Measurements from ENCODE around the gene RPS6KL1.

RPS6KL1 gene

DNA sequence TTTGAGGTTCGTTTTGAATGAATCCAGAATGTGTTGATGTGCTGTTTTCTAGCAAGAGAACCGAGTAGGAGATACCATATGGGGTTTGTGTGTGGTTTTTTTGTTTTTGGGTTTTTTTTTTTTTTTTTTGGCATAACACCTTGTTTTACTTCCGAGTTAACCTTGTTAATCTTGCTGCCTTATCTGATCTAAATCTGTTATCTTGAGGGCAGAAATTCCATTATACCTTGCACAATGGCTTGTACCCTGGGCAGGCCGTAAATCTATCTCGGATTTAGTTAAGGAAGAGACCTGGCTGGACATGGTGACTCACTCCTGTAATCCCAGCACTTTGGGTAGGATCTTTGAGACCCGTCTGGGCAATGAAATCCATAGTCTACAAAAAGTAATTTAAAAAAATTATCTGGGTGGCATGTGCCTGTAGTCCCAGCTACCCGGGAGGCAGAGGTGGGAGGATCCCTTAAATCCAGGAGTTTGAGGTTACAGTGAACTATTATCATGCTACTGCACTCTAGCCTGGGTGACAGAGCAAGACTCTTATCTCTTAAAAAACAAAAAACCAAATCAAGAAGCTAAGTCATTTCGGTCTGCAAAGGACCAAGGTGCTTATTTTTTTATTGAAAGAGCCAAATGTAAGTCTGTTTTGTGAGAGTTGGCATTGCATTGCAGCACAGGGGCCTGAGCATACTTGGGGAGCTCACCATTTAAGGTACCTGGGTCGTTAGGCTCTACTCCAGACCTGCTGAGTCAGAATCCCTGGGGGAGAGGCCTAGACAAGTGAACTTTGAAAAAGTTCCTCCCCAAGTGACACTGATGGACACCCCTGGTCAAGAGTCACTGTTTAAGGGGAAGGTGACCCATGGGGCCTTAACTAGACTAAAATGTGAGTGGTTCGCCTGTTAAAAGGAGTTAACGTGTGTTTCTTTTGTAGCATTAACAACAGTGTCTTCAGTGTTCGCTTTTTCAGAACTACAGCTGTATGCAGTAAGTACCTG, 34.6 kb downstream of the RPS6KL1 start:
- H3K4me1 Mint-ChIP-seq = peaks cover 20% of the 10 kb centered on the region
- TF ChIP-seq, protein P1, sequence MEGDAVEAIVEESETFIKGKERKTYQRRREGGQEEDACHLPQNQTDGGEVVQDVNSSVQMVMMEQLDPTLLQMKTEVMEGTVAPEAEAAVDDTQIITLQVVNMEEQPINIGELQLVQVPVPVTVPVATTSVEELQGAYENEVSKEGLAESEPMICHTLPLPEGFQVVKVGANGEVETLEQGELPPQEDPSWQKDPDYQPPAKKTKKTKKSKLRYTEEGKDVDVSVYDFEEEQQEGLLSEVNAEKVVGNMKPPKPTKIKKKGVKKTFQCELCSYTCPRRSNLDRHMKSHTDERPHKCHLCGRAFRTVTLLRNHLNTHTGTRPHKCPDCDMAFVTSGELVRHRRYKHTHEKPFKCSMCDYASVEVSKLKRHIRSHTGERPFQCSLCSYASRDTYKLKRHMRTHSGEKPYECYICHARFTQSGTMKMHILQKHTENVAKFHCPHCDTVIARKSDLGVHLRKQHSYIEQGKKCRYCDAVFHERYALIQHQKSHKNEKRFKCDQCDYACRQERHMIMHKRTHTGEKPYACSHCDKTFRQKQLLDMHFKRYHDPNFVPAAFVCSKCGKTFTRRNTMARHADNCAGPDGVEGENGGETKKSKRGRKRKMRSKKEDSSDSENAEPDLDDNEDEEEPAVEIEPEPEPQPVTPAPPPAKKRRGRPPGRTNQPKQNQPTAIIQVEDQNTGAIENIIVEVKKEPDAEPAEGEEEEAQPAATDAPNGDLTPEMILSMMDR (IDR thresholded peaks at IDR 0.05; ENCODE audit: unreplicated experiment in 3 of 3) = no peak
- H3K36me3 Mint-ChIP-seq (ENCODE audit: low read depth) = peaks cover 49% of the 10 kb centered on the region
- H3K27ac Mint-ChIP-seq = peak overlapping the region in 1 of 3 experiments; percentile 16
- no peaks in the 10 kb centered on the region for H3K9me3 Mint-ChIP-seq
- no peaks in the 10 kb centered on the region for H3K27me3 Mint-ChIP-seq (ENCODE audit: low read depth)
- no peak overlapping the region for H3K4me3 Mint-ChIP-seq

DNA sequence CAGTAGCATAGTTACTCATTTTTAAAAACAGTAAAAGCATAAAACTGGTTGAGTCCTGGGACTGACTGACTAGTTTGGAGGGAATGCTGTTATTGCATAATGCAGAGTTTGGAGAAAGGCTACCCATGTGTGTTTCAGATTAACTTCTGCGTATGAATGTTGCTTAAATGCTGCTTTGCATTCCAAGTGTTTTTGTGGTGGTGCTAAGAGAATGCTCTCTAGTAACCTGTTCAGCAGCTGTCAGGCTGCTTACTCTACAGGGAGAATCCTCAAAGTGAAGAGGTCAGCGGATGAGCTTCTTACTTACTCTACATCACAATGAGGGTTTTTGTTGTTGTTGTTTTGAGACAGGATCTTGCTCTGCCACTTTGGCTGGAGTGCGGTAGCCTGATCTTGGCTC, 37.1 kb downstream of the RPS6KL1 start:
- Mint-ChIP-seq H3K27me3 (ENCODE audit: low read depth) (no peaks in the 10 kb centered on the region), H3K36me3 (ENCODE audit: low read depth) (peaks cover 28% of the 10 kb centered on the region), H3K4me3 (peak overlapping the region in 1 of 3 experiments; percentile 68), H3K27ac (no peak overlapping the region), H3K9me3 (no peaks in the 10 kb centered on the region), H3K4me1 (peaks cover 38% of the 10 kb centered on the region)
- TF ChIP-seq, protein P1 (IDR thresholded peaks at IDR 0.05; ENCODE audit: unreplicated experiment in 3 of 3) = no peak

DNA sequence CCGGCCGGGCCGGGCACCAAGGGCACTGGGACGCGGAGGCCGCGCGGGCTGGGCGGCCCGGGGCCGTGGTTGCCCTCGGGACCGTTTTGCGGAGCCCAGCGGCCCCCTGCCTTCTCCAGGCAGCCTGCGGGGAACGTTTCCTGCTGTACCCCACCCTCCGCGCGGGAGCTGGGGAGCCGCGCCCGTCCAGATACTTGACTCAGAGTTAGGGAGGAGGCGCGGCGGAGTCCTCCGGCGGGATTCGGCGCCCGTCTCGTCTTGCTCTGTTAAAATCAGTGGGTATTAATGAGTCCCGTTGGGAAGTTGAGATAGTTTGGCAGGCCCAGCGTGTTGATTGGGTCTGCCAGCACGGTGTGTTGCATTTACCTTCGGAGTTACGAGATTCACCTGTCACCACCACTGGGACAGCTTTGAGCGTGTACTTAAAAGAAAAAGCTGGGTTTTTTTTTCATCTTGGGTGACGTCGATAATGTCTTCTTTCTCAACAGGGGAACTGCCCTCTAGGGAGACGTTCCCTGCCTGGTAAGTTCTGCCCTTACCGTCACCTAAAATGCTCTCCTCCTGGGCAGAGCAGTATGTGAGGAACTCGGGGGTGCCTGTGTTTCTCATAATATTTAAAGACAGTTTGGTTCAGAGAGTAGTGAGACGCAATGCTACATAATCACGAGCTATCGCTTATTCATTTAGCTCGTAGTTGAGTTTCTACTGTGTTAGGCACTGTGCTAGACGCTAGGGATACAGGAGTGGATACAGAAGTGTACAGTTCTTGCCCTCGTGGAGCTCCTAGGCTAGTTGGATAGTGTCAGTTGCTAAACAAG, 40.7 kb downstream of the RPS6KL1 start:
- peak overlapping the region; percentile 85 to 97 (median 97) for H3K27ac Mint-ChIP-seq
- no peaks in the 10 kb centered on the region for H3K9me3 Mint-ChIP-seq
- no peaks in the 10 kb centered on the region for H3K27me3 Mint-ChIP-seq (ENCODE audit: low read depth)
- H3K4me3 Mint-ChIP-seq = peak overlapping the region; percentile 95 to 100 (median 100)
- TF ChIP-seq, protein P1 (IDR thresholded peaks at IDR 0.05; ENCODE audit: unreplicated experiment in 3 of 3) = no peak
- peaks cover 49% of the 10 kb centered on the region for H3K4me1 Mint-ChIP-seq
- peaks cover 9% of the 10 kb centered on the region for H3K36me3 Mint-ChIP-seq (ENCODE audit: low read depth)

DNA sequence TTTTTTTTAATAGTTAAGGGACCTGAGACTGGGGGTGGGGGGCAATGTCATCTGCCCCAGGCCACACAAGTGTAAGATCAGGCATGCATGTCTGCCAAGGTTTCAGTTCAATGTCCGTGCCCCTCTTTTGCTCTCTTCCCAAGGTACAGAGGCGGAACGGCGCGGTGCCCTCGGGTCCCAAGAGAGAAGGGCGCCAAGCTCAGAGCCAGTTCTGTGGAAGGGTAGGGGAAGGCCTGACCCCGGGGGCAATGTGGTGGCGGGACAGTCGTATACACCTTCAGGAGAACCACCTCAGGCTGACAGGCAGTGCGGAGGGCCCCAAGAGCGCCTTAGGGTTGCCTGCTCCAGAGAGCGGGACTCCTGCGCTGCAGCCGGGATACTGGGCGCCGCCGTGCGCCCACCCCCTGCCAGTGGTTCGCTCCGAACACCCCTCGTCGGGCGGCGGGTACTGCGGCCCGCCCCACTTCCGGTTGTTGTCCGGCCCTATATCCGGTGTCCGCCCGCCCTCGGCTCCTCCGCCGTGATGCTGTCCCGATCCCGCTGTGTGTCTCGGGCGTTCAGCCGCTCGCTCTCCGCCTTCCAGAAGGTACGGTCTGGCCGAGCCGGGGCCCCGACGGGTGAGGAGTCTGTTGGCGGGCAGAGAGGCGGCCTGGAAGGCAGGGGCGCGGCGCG, 41.5 kb downstream of the RPS6KL1 start, which contains the start of gene DLST:
DLST (plus strand) TSS at position 486 of the 672 bp plus-strand sequence; CDS start at position 524, 38 bp downstream.
- H3K4me1 Mint-ChIP-seq = peaks cover 49% of the 10 kb centered on the region
- peak within 1 kb of the TSS; percentile 95 to 100 (median 100) for H3K4me3 Mint-ChIP-seq
- TF ChIP-seq, protein P1 (IDR thresholded peaks at IDR 0.05; ENCODE audit: unreplicated experiment in 3 of 3) = no peak
- H3K27ac Mint-ChIP-seq = peak within 1 kb of the TSS; percentile 85 to 97 (median 97)
- H3K36me3 Mint-ChIP-seq (ENCODE audit: low read depth) = peaks cover 9% of the 10 kb centered on the region
- H3K27me3 Mint-ChIP-seq (ENCODE audit: low read depth) = no peaks in the 10 kb centered on the region
- no peaks in the 10 kb centered on the region for H3K9me3 Mint-ChIP-seq

DNA sequence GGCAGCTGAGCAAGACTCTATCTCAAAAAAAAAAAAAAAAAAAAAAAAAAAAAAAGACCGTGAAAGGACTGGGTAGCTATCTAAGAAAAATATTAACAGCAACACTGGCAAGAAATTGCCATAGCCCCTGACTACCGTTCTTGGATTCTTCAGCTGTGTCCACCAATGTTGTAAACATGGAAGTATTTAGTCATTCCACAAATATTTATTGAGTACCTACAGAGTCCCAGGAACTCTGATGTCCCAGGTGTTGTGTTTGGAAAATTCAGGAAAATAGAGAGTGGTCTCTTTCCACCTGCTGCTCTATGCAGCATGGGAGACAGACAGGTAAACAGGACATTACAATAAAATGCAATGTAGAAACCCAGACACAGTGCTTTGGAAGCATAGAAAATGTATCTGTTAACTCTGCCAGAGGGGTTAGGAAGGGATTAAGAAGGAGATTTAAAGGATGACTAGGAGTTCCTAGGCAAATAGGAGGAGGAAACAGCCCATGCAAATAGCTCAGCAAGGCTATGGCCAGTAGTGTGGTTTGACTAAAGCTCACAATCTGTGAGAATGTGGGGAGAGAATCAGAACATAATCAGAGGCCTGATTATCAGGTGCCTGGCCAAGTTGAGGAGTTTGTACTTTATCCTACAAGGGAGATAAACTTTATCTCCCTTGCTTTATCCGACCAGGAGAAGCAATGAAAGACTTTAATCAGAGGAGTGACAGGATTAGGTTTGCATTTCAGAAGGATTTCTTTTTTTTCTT, 43.5 kb downstream of the RPS6KL1 start:
- H3K27me3 Mint-ChIP-seq (ENCODE audit: low read depth) = no peaks in the 10 kb centered on the region
- H3K4me3 Mint-ChIP-seq = peak overlapping the region; percentile 61 to 84 (median 74)
- peak overlapping the region; percentile 69 to 85 (median 70) for H3K27ac Mint-ChIP-seq
- H3K36me3 Mint-ChIP-seq (ENCODE audit: low read depth) = peaks cover 6% of the 10 kb centered on the region
- H3K4me1 Mint-ChIP-seq = peaks cover 39% of the 10 kb centered on the region
- H3K9me3 Mint-ChIP-seq = no peaks in the 10 kb centered on the region
- TF ChIP-seq, protein P1 (IDR thresholded peaks at IDR 0.05; ENCODE audit: unreplicated experiment in 3 of 3) = no peak
